SK-N-SH (cell line): ENCODE measurements around the gene UMODL1. TPM values are rescaled to one million over a fixed set of nuclear protein-coding genes. Genes with fewer than 3 reads are reported as not detected.

Experiments used
- CTCF ChIA-PET: fragments of 300-600, 350-600 bp; formaldehyde crosslinking; extraction: SDS; loops from one replicate; lab custom pipeline; 2021; lab: Yijun Ruan, JAX
- POLR2A ChIA-PET: fragments of 350-600 bp; sonication (Branson Sonifier 250); formaldehyde crosslinking; extraction: SDS; loops from one replicate; lab custom pipeline; 2020; ENCODE audit warnings: antibody characterized with exemption, inconsistent platforms; lab: Yijun Ruan, JAX
- DNase-seq: peaks from one replicate; pipeline ENCODE4 v3.0.0; 2012
- H2AFZ ChIP-seq: fragments of 200-600 bp; sonication (generic); 2 replicates; pipeline ENCODE4 v1.8.1; 2016; ENCODE audit warnings: antibody characterized with exemption, mild to moderate bottlenecking, low read depth
- H3F3A ChIP-seq: fragments of 200-600 bp; sonication (generic); replicated peaks from 2 replicates; pipeline ENCODE3; 2016; ENCODE audit warnings: antibody characterized with exemption, mild to moderate bottlenecking; ENCODE audit not compliant: insufficient read depth
- H3K27ac ChIP-seq, 2 experiments: fragments of 200-500 bp in 1 of 2; fragments of 200-600 bp in 1 of 2; sonication (Bioruptor generic) in 1 of 2; sonication (generic), shearing (Covaris generic) in 1 of 2; 2 replicates each; pipeline versions ENCODE4 v1.5.1 to v1.6.1; 2014 to 2016; ENCODE audit warnings: low read depth in 2 of 2, inconsistent platforms in 1 of 2, low read length in 1 of 2, mild to moderate bottlenecking in 1 of 2, mixed read lengths in 1 of 2
- H3K27me3 ChIP-seq: fragments of 200-600 bp; sonication (generic), shearing (Covaris generic); 2 replicates; pipeline ENCODE4 v1.6.1; 2016; ENCODE audit warnings: mixed run types; ENCODE audit not compliant: insufficient read depth
- H3K36me3 ChIP-seq, 2 experiments: fragments of 200-500 bp in 1 of 2; fragments of 200-600 bp in 1 of 2; sonication (Bioruptor generic) in 1 of 2; sonication (generic) in 1 of 2; replicated peaks in 1 of 2; 2 replicates each; pipeline versions ENCODE3 to v1.5.1; 2014 to 2016; ENCODE audit warnings: low read length in 1 of 2, mild to moderate bottlenecking in 1 of 2; ENCODE audit not compliant: insufficient read depth in 2 of 2, control insufficient read depth in 1 of 2
- H3K4me1 ChIP-seq, 2 experiments: fragments of 200-500 bp in 1 of 2; fragments of 200-600 bp in 1 of 2; sonication (Bioruptor generic) in 1 of 2; sonication (generic), shearing (Covaris generic) in 1 of 2; 2 replicates each; pipeline versions ENCODE4 v1.5.1 to v1.6.1; 2014 to 2016; ENCODE audit warnings: low read depth in 1 of 2, low read length in 1 of 2, mixed run types in 1 of 2; ENCODE audit not compliant: insufficient read depth in 2 of 2, control insufficient read depth in 1 of 2
- H3K4me2 ChIP-seq: fragments of 200-600 bp; sonication (generic), shearing (Covaris generic); 2 replicates; pipeline ENCODE4 v1.6.1; 2017; ENCODE audit warnings: mixed run types
- H3K4me3 ChIP-seq, 2 experiments: fragments of 200-500 bp in 1 of 2; fragments of 200-600 bp in 1 of 2; sonication (Bioruptor generic) in 1 of 2; sonication (generic), shearing (Covaris generic) in 1 of 2; 2 replicates each; pipeline versions ENCODE4 v1.5.1 to v1.8.1; 2014 to 2016; ENCODE audit warnings: low read depth in 2 of 2, inconsistent platforms in 1 of 2, low read length in 1 of 2, mild to moderate bottlenecking in 1 of 2, mixed read lengths in 1 of 2, moderate library complexity in 1 of 2
- H3K79me2 ChIP-seq: fragments of 200-600 bp; sonication (generic); 2 replicates; pipeline ENCODE4 v1.8.1; 2017; ENCODE audit warnings: mild to moderate bottlenecking; ENCODE audit not compliant: insufficient read depth
- H3K9ac ChIP-seq: fragments of 200-600 bp; sonication (generic); 2 replicates; pipeline ENCODE4 v1.6.1; 2017; ENCODE audit warnings: mixed run types
- H3K9me2 ChIP-seq: fragments of 200-600 bp; sonication (generic); 2 replicates; pipeline ENCODE4 v1.6.1; 2017; ENCODE audit warnings: mixed run types
- H3K9me3 ChIP-seq: fragments of 200-600 bp; sonication (generic); 2 replicates; pipeline ENCODE4 v1.6.1; 2017; ENCODE audit warnings: mixed run types, mild to moderate bottlenecking, moderate library complexity
- H4K20me1 ChIP-seq: fragments of 200-600 bp; sonication (generic); 2 replicates; pipeline ENCODE4 v1.6.1; 2017; ENCODE audit warnings: mild to moderate bottlenecking, mixed run types; ENCODE audit not compliant: insufficient read depth
- CHD2 ChIP-seq: fragments of 150-350 bp; IDR thresholded peaks from 2 replicates; pipeline ENCODE4 v1.6.1; 2018; ENCODE audit warnings: low read length; ENCODE audit not compliant: partially characterized antibody
- ELF1 ChIP-seq: IDR thresholded peaks from 2 replicates; pipeline ENCODE4 v1.4.0; 2012
- EP300 ChIP-seq, 2 experiments: IDR thresholded peaks; 2 replicates each; pipeline versions ENCODE4 v1.4.0 to v1.6.1; 2012; ENCODE audit warnings: borderline replicate concordance in 1 of 2, low read depth in 1 of 2, low read length in 1 of 2
- EZH2phosphoT487 ChIP-seq: fragments of 200-600 bp; sonication (generic); IDR thresholded peaks from 2 replicates; pipeline ENCODE4 v1.6.1; 2017; ENCODE audit warnings: low read depth, mixed run types, mild to moderate bottlenecking, antibody characterized with exemption, moderate library complexity, borderline replicate concordance
- MEF2A ChIP-seq: IDR thresholded peaks from 2 replicates; pipeline ENCODE4 v1.4.0; 2012; ENCODE audit warnings: low read depth, borderline replicate concordance
- NRF1 ChIP-seq: IDR thresholded peaks from 2 replicates; pipeline ENCODE4 v1.6.1; 2012; ENCODE audit warnings: low read depth, mild to moderate bottlenecking, low read length
- POLR2AphosphoS5 ChIP-seq: IDR thresholded peaks from 2 replicates; pipeline ENCODE4 v1.6.1; 2012; ENCODE audit warnings: low read depth, low read length
- RAD21 ChIP-seq: IDR thresholded peaks from 2 replicates; pipeline ENCODE4 v1.6.1; 2012; ENCODE audit warnings: mild to moderate bottlenecking, low read length
- RCOR1 ChIP-seq: fragments of 150-350 bp; IDR thresholded peaks from 2 replicates; pipeline ENCODE4 v1.6.1; 2017; ENCODE audit warnings: antibody characterized with exemption, low read length
- TAF1 ChIP-seq: IDR thresholded peaks from 2 replicates; pipeline ENCODE4 v1.6.1; 2012; ENCODE audit warnings: low read depth, mild to moderate bottlenecking, low read length, moderate library complexity, borderline replicate concordance
- TEAD4 ChIP-seq: IDR thresholded peaks from 2 replicates; pipeline ENCODE4 v1.4.0; 2012; ENCODE audit warnings: mild to moderate bottlenecking, borderline replicate concordance; ENCODE audit not compliant: insufficient read depth
- USF2 ChIP-seq: fragments of 150-350 bp; IDR thresholded peaks from 2 replicates; pipeline ENCODE4 v1.6.1; 2017; ENCODE audit warnings: antibody characterized with exemption, low read length, low read depth, borderline replicate concordance
- WGBS: methylation state at CpG from one replicate; pipeline ENCODE4 v1.1.6; 2017; ENCODE audit warnings: low lambda C conversion rate; 5-methylcytosine and 5-hydroxymethylcytosine counted together
- polyA plus RNA-seq, 3 experiments: library from polyadenylated mRNA; depleted of rRNA; stranded (reverse); fragments of >200 nt; gene quantifications; 2 replicates each; pipeline ENCODE4 v1.2.3, GENCODE V29; 2012
- TF ChIP-seq, protein P1 (sequence below): fragments of 200-600 bp; sonication (generic); IDR thresholded peaks from 2 replicates; pipeline ENCODE4 v1.6.1; 2017; ENCODE audit warnings: antibody characterized with exemption, mild to moderate bottlenecking, moderate library complexity
- TF ChIP-seq, protein P2 (sequence below): IDR thresholded peaks from 2 replicates; pipeline ENCODE4 v1.6.1; 2012; ENCODE audit warnings: mild to moderate bottlenecking, low read depth, low read length, moderate library complexity
- TF ChIP-seq, protein P3 (sequence below): IDR thresholded peaks from 2 replicates; pipeline ENCODE4 v1.4.0; 2012; ENCODE audit warnings: low read depth, borderline replicate concordance

Gene UMODL1
- polyA plus RNA-seq, 1 of the 3 experiments (the other 2 are of a cell fraction): not detected

GRCh38 chr21:42186591-42186990 is 115.5 kb downstream of the UMODL1 start (continued):
- no peak for TF ChIP-seq EP300 (IDR thresholded peaks at IDR 0.05; ENCODE audit: borderline replicate concordance in 1 of 2, low read depth in 1 of 2, low read length in 1 of 2)

DNA sequence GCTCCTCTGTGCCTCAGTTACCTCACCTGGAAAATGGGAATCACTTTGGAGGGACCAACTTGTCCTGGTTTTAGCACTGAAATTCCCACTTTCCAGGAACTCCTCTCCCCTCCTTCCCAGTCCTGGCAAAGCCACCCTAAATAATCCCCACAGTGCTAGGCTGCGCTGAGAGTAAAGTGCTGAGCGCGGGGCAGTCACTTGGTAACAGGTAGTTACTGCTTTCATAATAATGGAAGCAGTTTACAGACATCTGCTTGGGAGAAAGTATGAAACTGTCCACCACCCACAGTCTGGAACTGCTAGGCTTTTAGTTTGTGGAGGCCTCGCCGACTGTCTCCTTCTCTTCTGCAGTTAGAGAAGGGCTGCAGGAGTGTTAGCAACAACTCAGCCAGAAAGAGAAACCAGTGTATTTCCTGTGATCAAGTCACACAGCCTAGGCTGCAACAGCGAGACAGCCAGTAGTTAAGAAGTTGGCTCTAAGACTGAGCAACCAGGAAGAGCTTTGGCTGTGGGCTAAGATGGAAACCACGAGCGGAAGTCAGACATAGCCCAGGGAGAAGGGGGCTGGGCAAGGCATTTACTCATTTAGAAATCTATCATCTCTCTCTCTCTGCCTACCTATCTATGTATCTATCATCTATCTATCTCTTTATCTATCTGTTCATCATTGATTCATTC is 117.0 kb downstream of the UMODL1 start:
- ChIA-PET POLR2A (no interaction called here), CTCF (interaction anchor here (0.7 kb wide), 1 partner anchor 42 kb away, joined by 3 read pairs; no protein-coding TSS in a partner anchor)
- 74% methylated on average over 8 of the region's 8 CpGs for WGBS
- Histone ChIP-seq H4K20me1 (no peaks in the 10 kb centered on the region), H3K79me2 (no peaks in the 10 kb centered on the region)
- TF ChIP-seq ELF1: no peak
- no peak for TF ChIP-seq NRF1
- TF ChIP-seq, all 33 proteins: peak for 0
- Histone ChIP-seq H3K9me2 (no peaks in the 10 kb centered on the region), H3K27me3 (no peaks in the 10 kb centered on the region), H2AFZ (no peak overlapping the region), H3K9me3 (no peaks in the 10 kb centered on the region), H3K4me1 (no peaks in the 10 kb centered on the region; a peak in 1 of 4 replicates), H3F3A (no peaks in the 10 kb centered on the region), H3K27ac (no peak overlapping the region), H3K4me2 (no peak overlapping the region), H3K9ac (no peak overlapping the region), H3K4me3 (no peak overlapping the region), H3K36me3 (no peaks in the 10 kb centered on the region)
- no peak for DNase-seq

GRCh38 chr21:42188663-42189062 is 117.5 kb downstream of the UMODL1 start:
- Histone ChIP-seq H2AFZ (no peak overlapping the region), H3K79me2 (no peaks in the 10 kb centered on the region), H3K4me3 (no peak overlapping the region), H3K36me3 (no peaks in the 10 kb centered on the region), H3F3A (no peaks in the 10 kb centered on the region), H3K4me2 (no peak overlapping the region), H3K9me3 (no peaks in the 10 kb centered on the region), H3K9me2 (no peaks in the 10 kb centered on the region), H3K27me3 (no peaks in the 10 kb centered on the region), H4K20me1 (no peaks in the 10 kb centered on the region), H3K27ac (no peak overlapping the region), H3K9ac (no peak overlapping the region), H3K4me1 (peaks cover 0 to 2% of the 10 kb centered on the region in 2 experiments; a peak in 1 of 4 replicates)
- CTCF ChIA-PET: no interaction called here
- POLR2A ChIA-PET: no interaction called here
- WGBS: 42% methylated on average over 4 of the region's 4 CpGs
- DNase-seq: no peak
- TF ChIP-seq POLR2AphosphoS5: no peak
- TF ChIP-seq RCOR1: no peak
- no peak for TF ChIP-seq MEF2A
- TF ChIP-seq RAD21: no peak
- no peak for TF ChIP-seq CHD2
- no peak for TF ChIP-seq ELF1
- TF ChIP-seq, protein P1, sequence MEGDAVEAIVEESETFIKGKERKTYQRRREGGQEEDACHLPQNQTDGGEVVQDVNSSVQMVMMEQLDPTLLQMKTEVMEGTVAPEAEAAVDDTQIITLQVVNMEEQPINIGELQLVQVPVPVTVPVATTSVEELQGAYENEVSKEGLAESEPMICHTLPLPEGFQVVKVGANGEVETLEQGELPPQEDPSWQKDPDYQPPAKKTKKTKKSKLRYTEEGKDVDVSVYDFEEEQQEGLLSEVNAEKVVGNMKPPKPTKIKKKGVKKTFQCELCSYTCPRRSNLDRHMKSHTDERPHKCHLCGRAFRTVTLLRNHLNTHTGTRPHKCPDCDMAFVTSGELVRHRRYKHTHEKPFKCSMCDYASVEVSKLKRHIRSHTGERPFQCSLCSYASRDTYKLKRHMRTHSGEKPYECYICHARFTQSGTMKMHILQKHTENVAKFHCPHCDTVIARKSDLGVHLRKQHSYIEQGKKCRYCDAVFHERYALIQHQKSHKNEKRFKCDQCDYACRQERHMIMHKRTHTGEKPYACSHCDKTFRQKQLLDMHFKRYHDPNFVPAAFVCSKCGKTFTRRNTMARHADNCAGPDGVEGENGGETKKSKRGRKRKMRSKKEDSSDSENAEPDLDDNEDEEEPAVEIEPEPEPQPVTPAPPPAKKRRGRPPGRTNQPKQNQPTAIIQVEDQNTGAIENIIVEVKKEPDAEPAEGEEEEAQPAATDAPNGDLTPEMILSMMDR: no peak
- TF ChIP-seq, protein P2, sequence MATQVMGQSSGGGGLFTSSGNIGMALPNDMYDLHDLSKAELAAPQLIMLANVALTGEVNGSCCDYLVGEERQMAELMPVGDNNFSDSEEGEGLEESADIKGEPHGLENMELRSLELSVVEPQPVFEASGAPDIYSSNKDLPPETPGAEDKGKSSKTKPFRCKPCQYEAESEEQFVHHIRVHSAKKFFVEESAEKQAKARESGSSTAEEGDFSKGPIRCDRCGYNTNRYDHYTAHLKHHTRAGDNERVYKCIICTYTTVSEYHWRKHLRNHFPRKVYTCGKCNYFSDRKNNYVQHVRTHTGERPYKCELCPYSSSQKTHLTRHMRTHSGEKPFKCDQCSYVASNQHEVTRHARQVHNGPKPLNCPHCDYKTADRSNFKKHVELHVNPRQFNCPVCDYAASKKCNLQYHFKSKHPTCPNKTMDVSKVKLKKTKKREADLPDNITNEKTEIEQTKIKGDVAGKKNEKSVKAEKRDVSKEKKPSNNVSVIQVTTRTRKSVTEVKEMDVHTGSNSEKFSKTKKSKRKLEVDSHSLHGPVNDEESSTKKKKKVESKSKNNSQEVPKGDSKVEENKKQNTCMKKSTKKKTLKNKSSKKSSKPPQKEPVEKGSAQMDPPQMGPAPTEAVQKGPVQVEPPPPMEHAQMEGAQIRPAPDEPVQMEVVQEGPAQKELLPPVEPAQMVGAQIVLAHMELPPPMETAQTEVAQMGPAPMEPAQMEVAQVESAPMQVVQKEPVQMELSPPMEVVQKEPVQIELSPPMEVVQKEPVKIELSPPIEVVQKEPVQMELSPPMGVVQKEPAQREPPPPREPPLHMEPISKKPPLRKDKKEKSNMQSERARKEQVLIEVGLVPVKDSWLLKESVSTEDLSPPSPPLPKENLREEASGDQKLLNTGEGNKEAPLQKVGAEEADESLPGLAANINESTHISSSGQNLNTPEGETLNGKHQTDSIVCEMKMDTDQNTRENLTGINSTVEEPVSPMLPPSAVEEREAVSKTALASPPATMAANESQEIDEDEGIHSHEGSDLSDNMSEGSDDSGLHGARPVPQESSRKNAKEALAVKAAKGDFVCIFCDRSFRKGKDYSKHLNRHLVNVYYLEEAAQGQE: no peak
- TF ChIP-seq EZH2phosphoT487: no peak
- TF ChIP-seq TAF1: no peak
- no peak for TF ChIP-seq TEAD4
- no peak for TF ChIP-seq USF2
- TF ChIP-seq, protein P3, sequence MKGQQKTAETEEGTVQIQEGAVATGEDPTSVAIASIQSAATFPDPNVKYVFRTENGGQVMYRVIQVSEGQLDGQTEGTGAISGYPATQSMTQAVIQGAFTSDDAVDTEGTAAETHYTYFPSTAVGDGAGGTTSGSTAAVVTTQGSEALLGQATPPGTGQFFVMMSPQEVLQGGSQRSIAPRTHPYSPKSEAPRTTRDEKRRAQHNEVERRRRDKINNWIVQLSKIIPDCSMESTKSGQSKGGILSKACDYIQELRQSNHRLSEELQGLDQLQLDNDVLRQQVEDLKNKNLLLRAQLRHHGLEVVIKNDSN: no peak
